ENCODE results near the gene DAAM2. TPM values are rescaled to one million over a fixed set of nuclear protein-coding genes. Genes with fewer than 3 reads are reported as not detected.

The DAAM2 gene
- total and polyA plus RNA-seq, 2 of the 8 experiments (the other 6 are each of a cell fraction or from before 2014, with no cell fraction given), result 1.5 to 2.9 TPM

DNA sequence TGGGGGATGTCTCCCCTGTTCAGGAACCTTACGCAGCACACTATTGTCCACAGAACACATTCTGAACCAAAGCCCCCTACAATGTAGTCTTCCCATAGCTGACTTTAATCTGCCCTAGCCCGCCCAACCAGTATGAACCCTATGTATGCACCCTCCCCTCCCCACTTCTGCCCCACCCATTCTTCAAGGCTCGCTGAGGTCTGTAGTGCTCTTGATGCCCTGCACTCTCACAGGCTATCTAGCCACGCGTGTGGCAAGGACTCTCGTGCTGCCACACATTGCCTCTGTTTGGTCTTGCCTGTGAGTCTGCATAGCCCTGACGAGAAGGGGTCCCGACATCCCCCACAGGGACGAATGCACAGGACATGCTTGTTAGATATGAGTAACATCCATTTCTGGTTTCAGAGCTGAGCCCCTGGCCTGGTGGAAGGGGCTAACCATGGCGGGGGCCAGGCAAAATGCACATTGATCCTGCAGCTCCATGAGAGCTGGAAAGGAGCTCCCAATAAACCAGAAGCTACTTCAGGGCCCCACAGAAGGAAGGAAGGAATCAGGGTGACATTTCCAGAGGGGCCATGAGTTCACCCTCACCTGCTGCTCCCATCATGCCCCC is 119.4 kb downstream of the DAAM2 start:
- no peaks in the 10 kb centered on the region for H3K9me3 ChIP-seq (ENCODE audit: insufficient read depth in 2 of 2, low read depth in 1 of 2, low read length in 1 of 2)
- H2BK12ac ChIP-seq (ENCODE audit: low read depth, low read length), result no peak overlapping the region
- no peak overlapping the region for H4K5ac ChIP-seq (ENCODE audit: insufficient read length, low read depth, low read length)

More for the DNA sequence above, 119.4 kb downstream of the DAAM2 start:
- H2AFZ ChIP-seq (ENCODE audit: low read length), result no peak overlapping the region
- no peak overlapping the region for H2BK120ac ChIP-seq (replicated peaks; ENCODE audit: low read depth, low read length)
- no peak overlapping the region for H4K8ac ChIP-seq (ENCODE audit: extremely low read depth, insufficient read depth, low read length)
- no peaks in the 10 kb centered on the region for H3K23me2 ChIP-seq (ENCODE audit: low read depth, low read length)
- no peak overlapping the region for H3K9ac ChIP-seq (replicated peaks in 1 of 4; ENCODE audit: extremely low read depth in 1 of 4, low read depth in 3 of 4, low read length in 3 of 4)
- no peak overlapping the region for H3K4ac ChIP-seq (replicated peaks; ENCODE audit: insufficient read length, low read depth, low read length)
- H3K14ac ChIP-seq (ENCODE audit: insufficient read length), result no peak overlapping the region
- H3K36me3 ChIP-seq (ENCODE audit: control insufficient read depth in 2 of 4, insufficient read depth in 4 of 4, low read length in 3 of 4), result peaks cover 0 to 8% (median 3%) of the 10 kb centered on the region in 4 experiments; a peak in 4 of 8 replicates
- no peak overlapping the region for H3K23ac ChIP-seq (ENCODE audit: insufficient read length)
- H2BK20ac ChIP-seq (ENCODE audit: low read length), result no peak overlapping the region
- no peaks in the 10 kb centered on the region for H3K79me2 ChIP-seq (ENCODE audit: control insufficient read depth in 1 of 2, insufficient read depth in 2 of 2, low read length in 2 of 2)
- H3K4me2 ChIP-seq (ENCODE audit: insufficient read depth in 1 of 2, low read depth in 2 of 2, low read length in 2 of 2), result no peak overlapping the region
- H3K4me3 ChIP-seq (ENCODE audit: extremely low read depth in 1 of 4, insufficient read depth in 2 of 4, low read depth in 3 of 4, low read length in 4 of 4), result no peak overlapping the region
- H3K4me1 ChIP-seq (replicated peaks in 1 of 4; ENCODE audit: control insufficient read depth in 3 of 4, insufficient read depth in 4 of 4, low read length in 3 of 4), result peaks cover 0 to 2% (median 0%) of the 10 kb centered on the region in 4 experiments; a peak in 1 of 7 replicates
- no peak overlapping the region for H3K56ac ChIP-seq (replicated peaks; ENCODE audit: insufficient read length, low read depth, low read length)
- TF ChIP-seq TAF1 (IDR thresholded peaks at IDR 0.05; ENCODE audit: low read depth, low read length), result no peak
- no peak for TF ChIP-seq BRCA1 (IDR thresholded peaks at IDR 0.05; ENCODE audit: low read depth, low read length)
- no peaks in the 10 kb centered on the region for H3K27me3 ChIP-seq (replicated peaks in 1 of 4; ENCODE audit: control insufficient read depth in 3 of 4, extremely low read depth in 1 of 4, insufficient read depth in 3 of 4, low read length in 3 of 4)
- H2BK15ac ChIP-seq (ENCODE audit: low read length), result no peak overlapping the region
- no peak overlapping the region for H3K18ac ChIP-seq (ENCODE audit: extremely low read depth, low read length)
- FAIRE-seq, result no peak
- no peak overlapping the region for H4K91ac ChIP-seq (replicated peaks; ENCODE audit: insufficient read length, low read length)
- WGBS, 2 experiments (ENCODE audit: extremely low coverage in 1 of 2, insufficient coverage in 1 of 2, insufficient read length in 1 of 2, insufficient replicate concordance in 2 of 2, low coverage in 1 of 2, low lambda C conversion rate in 2 of 2, missing lambda C conversion rate in 1 of 2), result 88% methylated on average over 9 of the region's 10 CpGs; no CpG with 5 or more reads in 1 of the 2 experiments
- no peak overlapping the region for H2BK5ac ChIP-seq (ENCODE audit: low read depth, low read length)
- DNase-seq (ENCODE audit: low read depth in 1 of 2, low spot score in 2 of 2), result no peak
- no peaks in the 10 kb centered on the region for H3K79me1 ChIP-seq (ENCODE audit: low read depth, low read length)
- H2AK5ac ChIP-seq (ENCODE audit: low read depth, low read length), result no peak overlapping the region
- ChIA-PET POLR2A (ENCODE audit: partially characterized antibody) (interaction anchor here (1.8 kb wide), 1 partner anchor 8 kb away, joined by 5 read pairs; no protein-coding TSS in a partner anchor), CTCF (ENCODE audit: partially characterized antibody) (interaction anchor here (1.0 to 1.7 kb wide), 7 partner anchors 8 to 550 kb away, joined by 3 to 7 read pairs (median 4); no protein-coding TSS in a partner anchor)
- H4K20me1 ChIP-seq (replicated peaks in 1 of 2; ENCODE audit: control insufficient read depth in 1 of 2, insufficient read depth in 2 of 2, low read length in 2 of 2), result no peaks in the 10 kb centered on the region
- H3K27ac ChIP-seq (ENCODE audit: low read depth, low read length), result no peak overlapping the region
